GM11168 (cell line): ENCODE results near the gene SPATA33.
"Not testable (repeated sequence)": the region's sequence is repeated elsewhere in the genome, so short reads cannot be mapped to it uniquely, and the experiment has no call there.

ENCODE experiments used
- in situ Hi-C: fragments of 300-500 bp; cut with MboI; formaldehyde crosslinking; loops from one replicate; pipeline ENCODE4 v1.12.0; 2022; ENCODE audit warnings: low sequenced_read_pairs; ENCODE audit not compliant: unreplicated experiment

Gene SPATA33

DNA sequence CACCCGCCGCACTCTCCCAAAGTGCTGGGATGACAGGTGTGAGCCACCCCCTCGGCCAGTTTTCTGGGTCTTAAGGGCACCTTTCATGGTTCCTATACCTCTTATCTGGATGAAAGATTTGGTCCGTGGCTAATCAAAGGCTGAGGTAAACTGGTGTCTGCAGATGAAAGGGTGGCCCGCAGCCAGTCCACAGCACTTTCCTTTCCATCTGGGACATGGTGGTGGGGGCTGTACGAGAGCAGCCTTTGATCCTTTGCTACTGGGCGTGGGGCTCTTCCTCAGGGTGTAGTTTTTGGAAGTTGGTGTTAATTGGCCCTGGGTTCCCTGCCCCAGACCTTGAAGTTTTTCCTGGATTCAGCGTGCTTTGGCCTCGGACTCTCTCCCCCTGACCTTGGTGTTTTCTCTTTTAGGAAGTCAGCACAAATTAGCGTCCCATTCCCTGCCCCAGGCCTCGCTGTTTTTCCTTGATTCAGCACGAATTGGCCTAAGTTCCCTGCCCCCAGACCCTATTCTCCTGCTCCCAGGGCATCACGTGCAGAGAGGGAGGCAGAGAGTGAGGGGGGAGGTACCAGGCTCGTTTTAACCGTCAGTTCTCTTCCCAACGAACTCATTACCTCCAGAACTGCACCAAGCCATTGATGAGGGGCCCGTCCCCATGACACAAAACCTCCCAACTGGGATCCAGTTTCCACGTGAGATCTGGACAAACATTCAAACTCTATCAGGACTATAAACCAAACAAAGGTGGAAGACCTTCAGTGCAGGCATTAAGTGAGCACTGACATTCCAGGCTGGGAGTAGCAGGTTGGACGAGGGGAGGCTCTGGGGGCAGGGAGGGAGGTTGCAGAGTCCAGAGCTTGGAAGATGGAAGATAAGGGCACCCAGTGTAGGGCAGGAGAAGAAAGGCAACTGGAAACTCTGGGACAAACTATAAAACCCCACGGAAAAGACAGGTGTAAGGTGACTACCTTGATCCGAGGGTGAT is 32.6 kb upstream of the SPATA33 start:
- in situ Hi-C loops: no loop called here

DNA sequence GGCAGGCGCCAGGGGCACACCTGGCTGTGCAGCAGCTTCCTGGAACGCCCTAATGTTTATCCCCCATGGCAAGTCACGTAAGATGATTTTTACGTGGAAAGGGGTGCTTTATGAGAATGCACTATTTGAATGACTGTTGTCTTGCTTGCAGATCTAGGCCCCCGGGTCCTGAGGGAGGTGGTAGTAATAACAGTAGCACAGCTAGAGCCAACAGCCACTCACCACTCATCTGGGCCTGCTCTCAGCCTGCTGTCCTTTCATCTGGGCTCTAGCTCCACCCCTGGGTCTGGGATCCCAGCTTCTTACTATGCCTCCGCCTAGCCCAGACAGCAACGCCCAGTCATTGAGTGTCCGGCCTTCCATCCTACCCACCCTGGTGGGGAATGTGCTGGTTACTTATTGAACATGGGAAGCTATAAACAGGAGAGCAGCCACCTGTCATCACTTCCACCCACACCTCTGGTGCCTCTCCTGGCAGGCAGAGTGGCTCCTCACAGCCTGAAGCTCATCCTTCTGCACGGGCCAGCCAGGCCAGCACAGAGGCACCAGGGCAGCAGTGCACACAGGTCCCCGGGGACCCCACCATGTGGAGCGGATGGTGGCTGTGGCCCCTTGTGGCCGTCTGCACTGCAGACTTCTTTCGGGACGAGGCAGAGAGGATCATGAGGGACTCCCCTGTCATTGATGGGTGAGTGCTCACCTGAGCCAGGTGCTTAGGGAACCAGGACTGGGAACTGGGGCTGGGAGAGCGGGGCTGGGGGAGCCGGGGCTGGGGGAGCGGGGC is 27.6 kb upstream of the SPATA33 start:
- in situ Hi-C loops: no loop called here

DNA sequence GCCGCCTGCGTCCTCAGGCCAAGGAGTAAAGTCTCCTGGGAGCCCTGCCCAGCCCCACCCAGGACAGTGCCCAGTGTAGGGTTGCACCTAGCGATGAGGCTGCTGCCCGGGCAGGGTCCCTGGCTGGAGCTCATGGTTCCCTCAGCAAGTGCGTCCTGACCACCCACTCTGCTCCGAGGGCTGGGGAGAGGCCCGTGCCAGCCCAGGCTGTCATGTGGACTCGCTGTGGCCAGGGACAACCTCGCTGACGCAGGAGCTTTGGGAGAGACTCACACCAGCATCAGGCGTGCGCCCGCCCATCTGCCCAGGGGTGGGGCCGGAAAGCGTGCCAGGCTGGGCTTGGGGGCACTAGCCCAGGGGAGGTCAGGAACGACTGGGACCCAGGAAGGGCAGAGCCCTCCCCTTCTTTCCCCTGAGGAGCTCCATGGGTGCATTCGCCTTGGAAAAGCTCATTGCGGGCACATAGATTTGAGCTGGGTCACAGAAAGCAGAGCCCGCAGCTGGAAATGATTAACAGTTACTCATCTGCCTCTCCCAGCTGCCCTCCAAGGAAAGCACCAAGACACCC is 24.5 kb upstream of the SPATA33 start:
- in situ Hi-C loops: no loop called here

DNA sequence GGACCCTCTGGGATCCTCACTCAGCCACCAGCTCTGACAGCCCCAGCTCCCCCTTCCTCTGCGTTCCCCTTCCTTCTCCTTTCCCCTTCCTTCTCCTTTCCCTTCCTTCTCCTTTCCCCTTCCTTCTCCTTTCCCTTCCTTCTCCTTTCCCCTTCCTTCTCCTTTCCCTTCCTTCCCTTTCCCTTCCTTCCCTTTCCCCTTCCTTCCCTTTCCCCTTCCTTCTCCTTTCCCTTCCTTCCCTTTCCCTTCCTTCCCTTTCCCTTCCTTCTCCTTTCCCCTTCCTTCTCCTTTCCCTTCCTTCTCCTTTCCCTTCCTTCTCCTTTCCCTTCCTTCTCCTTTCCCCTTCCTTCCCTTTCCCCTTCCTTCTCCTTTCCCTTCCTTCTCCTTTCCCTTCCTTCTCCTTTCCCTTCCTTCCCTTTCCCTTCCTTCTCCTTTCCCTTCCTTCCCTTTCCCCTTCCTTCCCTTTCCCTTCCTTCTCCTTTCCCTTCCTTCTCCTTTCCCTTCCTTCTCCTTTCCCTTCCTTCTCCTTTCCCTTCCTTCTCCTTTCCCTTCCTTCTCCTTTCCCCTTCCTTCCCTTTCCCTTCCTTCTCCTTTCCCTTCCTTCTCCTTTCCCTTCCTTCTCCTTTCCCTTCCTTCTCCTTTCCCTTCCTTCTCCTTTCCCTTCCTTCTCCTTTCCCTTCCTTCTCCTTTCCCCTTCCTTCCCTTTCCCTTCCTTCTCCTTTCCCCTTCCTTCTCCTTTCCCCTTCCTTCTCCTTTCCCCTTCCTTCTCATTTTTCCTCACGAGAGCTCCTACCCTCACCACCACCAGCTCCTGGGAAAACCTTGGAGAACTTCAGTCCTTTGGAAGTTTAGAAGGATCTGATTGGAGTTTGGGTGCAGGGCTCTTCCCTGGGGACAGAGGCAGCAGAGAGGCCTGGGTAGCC is 22.9 kb upstream of the SPATA33 start:
- in situ Hi-C loops: not testable (repeated sequence)

DNA sequence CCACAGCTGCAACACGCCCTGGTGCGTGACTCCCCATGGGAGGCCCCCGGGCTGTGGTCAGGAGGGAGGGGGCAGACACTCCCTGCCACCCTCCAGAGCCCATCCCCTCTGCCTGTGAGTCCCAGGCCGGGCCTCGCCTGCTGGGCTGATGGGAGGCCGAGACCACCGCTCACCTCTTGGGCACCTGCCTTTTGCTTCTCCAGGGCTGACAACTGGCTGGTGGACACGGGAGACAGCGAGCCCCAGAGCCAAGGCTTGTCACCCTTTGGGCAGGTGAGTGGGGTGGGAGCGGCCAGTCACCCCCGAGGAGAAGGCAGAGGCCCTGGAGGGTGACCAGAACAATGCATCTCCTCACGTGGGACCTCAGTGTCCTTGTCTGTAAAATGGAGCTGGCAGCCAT is 21.0 kb upstream of the SPATA33 start:
- in situ Hi-C loops: no loop called here

DNA sequence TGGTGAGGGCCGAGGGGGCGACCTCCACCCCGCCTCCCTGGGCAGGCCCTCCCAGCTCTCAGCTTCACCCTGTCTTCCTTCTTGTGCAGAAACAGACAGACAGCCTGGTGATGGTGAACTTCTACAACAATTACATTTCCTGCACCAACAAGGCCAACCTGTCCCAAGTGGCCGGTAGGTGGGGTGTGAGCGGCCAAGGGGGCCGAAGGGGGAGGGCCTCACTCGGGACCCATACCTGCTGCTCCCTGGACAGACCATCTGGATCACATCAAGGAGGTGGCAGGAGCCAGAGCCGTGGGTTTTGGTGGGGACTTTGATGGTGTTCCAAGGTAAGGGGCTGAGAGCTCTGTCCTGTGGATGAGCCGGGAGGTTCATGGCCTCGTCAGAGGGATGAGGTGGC is 20.3 kb upstream of the SPATA33 start:
- in situ Hi-C loops: no loop called here

DNA sequence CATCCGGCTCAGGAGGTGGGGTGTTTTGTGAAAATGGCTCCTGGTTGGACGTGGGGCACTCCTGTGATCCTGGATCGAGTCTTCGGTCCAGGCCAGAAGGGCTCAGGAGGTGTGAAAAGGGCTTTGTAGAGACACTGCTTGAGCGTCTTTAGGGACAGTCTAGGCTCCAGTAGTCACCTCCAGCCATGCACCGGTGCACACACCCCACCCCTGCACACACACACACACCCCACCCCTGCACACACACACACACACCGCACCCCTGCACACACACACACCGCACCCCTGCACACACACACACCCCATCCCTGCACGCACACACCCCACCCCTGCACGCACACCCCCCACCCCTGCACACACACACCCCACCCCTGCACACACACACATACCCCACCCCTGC is 19.2 kb upstream of the SPATA33 start:
- in situ Hi-C loops: no loop called here

DNA sequence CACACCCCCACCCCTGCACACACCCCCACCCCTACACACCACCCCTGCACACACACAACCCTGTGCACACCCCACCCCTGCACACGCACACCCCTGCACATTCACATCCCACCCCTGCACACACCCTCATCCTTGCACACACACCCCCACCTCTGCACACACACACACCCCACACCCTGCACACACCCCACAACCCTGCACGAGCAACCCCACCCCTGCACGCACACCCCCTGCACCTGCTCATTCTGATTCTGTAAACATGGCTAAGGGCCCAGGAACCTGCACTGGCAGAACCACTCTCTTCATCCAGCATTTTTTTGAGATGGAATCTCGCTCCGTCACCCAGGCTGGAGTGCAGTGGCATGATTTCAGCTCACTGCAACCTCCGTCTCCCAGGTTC is 18.3 kb upstream of the SPATA33 start:
- in situ Hi-C loops: no loop called here

DNA sequence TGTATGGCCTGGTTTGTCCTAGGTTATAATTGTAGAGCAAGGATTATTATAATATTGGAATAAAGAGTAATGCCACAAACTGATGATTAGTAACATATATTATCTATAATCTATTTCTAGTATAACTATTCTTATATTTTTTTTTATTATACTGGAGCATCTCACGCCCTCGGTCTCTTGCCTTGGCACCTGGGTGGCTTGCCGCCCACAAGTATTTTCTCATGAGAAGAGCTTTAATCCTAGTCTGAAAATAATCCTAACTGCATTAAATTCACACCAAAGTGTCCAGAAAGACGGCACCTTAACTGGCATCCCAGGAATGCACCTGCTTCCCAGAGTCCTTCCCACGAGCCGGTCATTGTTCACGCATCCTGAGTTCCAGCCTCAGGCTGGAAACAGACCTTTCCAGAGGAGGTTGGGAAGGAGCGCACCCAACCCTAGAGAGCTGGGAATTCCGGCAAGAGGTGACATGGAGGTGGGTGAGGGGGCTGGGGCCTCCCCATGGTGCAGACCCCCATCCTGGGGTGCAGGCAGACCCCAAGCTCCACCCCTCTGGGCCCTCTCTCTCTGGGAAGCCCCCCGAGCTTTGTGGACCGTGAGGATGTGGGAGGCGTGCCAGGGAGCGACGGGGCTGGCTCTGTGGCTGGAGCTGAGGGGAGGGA is 16.0 kb upstream of the SPATA33 start:
- in situ Hi-C loops: no loop called here

DNA sequence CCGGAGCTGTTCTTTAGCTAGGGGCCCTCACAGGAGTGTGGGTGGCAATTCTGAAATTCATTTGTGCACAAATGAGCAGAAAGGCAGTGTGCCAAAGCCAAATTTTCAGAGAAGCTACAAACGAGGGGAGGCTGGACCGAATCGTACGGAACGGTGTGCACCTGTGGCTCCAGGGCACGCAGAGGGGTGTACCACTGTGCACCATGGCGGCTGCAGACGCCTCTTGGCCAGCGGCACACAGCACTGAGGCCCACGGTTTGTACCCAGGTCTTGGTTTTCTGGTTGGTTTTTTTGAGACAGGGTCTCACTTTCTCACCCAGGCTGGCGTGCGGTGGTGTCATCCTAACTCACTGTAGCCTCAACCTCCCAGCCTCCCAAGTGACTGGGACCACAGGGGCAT is 15.1 kb upstream of the SPATA33 start:
- in situ Hi-C loops: no loop called here

DNA sequence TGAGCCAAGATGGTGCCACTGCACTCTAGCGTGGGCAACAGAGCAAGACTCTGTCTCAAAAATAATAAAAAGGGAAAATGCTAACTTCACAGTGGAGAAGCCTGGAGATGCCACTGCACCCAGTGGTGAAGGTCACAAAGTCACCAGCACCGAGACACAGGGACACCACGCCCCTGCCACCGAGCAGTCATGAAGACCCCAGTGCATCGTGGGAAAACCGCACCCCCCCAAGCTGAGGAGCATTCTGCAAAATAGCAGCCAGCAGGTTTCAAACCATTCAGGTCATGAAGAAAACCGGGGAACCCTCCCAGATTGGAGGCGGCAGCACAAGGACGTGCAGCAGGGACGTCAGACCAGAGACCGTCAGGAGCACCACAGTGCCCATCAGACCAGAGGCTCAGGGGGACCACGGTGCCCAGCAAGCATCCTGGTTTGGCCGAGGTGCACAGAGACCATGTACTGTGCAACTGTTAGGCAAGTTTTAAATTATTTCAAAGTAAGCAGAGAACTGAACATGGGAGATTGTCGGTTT is 13.8 kb upstream of the SPATA33 start:
- in situ Hi-C loops: no loop called here

DNA sequence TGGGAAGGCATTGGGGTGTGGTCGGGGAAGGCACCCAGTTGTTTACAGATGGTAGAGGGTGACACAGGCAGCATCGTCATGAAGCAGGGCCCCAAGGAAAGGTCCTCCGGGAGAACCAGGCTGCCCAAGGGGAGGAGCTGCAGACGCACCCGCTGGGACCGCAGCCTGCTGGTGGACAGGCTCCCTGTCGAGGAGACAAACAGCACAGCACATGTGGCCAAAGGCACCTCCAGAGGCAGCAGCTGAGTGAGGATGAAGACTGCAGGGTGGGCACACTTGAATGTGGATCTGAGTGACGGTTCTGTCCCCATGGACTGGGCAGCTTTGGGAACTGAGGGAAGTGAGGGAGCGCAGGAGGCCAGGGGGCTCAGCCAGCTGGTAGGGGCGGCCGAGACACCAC is 12.5 kb upstream of the SPATA33 start:
- in situ Hi-C loops: no loop called here

DNA sequence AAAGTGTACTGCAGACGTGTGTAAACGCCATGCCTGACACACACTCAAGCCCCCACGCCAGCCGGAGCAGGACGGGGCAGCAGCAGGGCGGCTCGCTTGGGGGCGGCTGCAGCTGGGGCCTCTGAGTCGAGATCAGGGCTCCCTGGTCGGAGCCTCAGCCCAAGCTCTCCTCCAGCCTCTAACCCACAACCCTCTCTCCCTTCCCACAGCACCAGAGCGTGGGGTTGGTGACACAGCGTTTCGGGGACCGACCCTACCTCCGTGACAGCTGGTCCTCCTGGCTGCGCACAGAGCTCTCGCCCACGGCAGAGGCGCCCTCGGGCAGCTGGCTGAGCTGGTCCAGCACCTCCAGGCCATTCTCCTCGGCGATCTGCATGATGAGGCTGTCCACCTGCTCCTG is 11.4 kb upstream of the SPATA33 start:
- in situ Hi-C loops: no loop called here

DNA sequence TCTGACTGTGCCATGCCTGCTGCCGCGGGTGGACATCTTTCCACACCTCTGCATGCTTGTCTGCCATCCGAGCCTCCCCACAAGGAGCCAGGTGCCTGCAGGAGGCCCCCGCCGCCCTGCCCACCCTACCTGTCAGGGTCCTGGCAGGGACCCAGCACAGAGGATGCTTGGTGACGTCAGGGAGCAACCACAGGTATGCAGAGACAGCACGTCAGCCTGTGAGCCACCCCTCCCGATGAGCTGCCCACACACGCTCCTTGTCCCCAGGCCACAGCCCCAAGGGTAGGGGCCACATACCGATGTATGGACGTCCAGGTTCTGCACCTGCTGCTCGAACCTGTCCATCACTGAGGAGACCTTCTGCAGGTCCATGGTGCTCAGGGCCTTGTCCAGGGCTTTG is 10.7 kb upstream of the SPATA33 start:
- in situ Hi-C loops: no loop called here

DNA sequence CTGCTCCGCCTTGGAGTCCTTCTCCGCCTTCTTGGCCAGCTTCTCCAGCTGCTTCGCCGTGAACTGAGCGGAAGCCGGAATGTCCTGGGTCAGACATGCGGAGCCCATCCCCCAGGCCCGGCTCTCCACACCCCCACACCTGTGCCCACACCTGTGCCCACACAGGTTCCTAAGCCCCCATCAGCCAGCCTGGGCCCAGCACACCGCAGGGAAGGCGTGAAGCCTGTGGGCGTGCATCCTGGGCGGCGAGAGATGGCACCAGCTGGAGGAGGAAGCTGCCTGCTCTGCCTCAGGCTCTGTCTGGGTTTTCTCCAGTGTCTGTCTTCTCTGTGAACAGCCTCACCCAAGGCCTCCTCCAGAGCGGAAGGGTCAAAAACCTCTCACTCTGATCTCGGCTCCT is 6.1 kb upstream of the SPATA33 start:
- in situ Hi-C loops: loop anchor here (10.0 kb wide), 1 partner anchor 87 kb away; the partner anchor contains the start of gene RPL13

DNA sequence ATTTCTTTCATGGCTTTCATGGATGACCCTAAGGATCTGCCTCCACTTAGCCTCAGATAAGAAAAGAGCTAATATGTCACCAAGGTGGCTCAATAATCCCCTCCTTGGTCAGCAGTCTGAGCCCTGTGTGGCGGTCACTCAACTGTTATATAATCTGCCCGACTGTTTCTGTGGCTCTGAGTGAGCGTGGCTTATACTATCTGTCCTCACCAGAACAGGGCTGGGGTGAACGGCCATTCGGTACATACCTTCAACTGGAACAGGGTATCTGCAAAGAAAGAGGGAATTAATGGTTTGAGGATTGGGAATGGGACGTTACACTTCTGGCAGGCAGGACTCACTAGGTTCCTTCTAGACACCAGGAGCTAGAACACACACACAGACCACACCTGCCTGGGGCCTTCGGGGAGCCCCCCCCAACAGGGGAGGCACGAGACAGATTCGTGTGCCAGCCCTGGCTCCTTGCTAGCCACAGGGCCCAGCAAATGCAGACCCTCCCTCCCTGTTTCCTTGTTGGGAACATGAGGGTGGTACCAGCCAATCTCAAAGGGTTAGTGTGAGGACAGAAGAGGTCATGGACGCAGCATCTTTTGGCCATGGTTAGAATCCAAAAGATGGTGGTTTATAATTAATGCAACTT is 3.9 kb upstream of the SPATA33 start:
- in situ Hi-C loops: loop anchor here (10.0 kb wide), 1 partner anchor 89 kb away; the partner anchor contains the start of gene RPL13

DNA sequence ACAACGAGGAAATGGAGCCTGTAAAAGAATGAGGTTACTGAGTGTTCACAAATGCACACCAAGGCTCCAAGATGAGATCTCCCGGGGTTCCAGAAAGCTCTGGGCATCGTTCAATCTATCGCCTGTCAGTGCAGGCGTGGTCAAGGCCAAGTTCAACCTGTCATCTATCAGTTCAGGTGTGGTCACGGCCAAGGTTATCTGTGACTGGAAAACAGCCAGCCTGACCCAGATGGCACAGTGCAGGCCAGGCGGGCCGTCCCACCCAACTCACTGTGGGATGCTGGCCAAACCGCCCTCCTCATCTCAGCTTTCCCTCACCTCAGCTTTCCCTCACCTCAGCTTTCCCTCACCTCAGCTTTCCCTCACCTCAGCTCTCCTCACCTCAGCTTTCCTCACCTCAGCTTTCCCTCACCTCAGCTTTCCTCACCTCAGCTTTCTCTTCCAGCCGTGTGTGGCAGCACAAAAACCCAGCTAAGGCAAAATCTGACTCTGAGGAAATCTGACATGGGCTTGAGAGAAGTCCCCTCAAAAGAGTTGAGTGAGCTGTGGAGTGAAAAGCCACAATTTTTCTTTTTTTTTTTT is 2.5 kb upstream of the SPATA33 start:
- in situ Hi-C loops: loop anchor here (10.0 kb wide), 1 partner anchor 90 kb away; the partner anchor contains the start of gene RPL13
